ENCODE measurements around the gene ANKRD22. TPM values are rescaled to one million over a fixed set of nuclear protein-coding genes. Genes with fewer than 3 reads are reported as not detected.

The ANKRD22 gene
- total RNA-seq, 1 donor from 2014 or later: not detected

DNA sequence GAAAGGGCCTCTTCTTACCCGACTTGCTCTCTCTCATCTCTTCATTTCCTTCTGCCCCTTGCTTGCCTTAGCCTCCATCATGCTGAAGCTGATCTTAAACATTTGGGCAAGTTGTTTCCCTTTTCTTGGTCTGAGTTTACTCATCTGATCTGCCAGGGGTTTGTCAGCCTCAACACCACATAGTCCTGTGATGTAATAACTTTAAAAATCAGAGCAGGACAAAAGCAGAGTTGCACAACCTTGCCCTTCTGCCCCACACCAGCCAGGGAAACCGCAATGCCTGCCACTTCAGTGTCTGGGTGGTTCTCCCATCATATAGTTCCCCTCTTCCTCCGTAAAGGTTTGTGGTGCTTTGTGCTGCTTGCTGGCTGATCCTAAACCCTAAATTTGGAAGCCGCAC is 59.0 kb downstream of the ANKRD22 start:
- Mint-ChIP-seq H3K27ac (no peak overlapping the region), H3K27me3 (peaks cover 26% of the 10 kb centered on the region), H3K9me3 (peaks cover 5% of the 10 kb centered on the region), H3K4me3 (no peak overlapping the region), H3K36me3 (ENCODE audit: low read depth) (no peaks in the 10 kb centered on the region), H3K4me1 (peaks cover 24% of the 10 kb centered on the region)
- intact Hi-C loops (cut with micrococcal nuclease): loop anchor here (2.0 to 5.0 kb wide), 3 partner anchors 38 to 200 kb away; partner anchors contain the start of genes FAS and LIPK
- no peak for DNase-seq

DNA sequence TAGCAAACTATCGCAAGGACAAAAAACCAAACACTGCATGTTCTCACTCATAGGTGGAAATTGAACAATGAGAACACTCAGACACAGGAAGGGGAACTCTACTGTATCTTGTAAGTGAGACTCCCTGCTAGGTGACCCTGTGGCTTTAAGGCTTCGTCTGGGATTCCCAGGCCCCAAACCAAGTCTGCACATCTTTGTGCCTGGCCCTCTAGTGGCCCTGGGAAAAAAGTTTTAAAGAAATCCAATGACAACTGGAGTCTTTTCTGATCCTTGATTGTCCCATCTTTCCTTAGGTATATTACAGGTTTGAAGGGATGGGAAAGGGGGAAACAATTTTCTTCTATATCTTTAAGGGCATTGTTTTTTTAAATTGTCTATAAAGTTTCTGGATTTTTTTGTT is 59.7 kb downstream of the ANKRD22 start:
- H3K4me1 Mint-ChIP-seq: peaks cover 24% of the 10 kb centered on the region
- no peak for DNase-seq
- no peak overlapping the region for H3K27ac Mint-ChIP-seq
- H3K36me3 Mint-ChIP-seq (ENCODE audit: low read depth): no peaks in the 10 kb centered on the region
- intact Hi-C loops (cut with micrococcal nuclease): loop anchor here (2.0 to 5.0 kb wide), 3 partner anchors 37 to 200 kb away; partner anchors contain the start of genes FAS and LIPK
- peaks cover 21% of the 10 kb centered on the region for H3K27me3 Mint-ChIP-seq
- H3K9me3 Mint-ChIP-seq: peaks cover 5% of the 10 kb centered on the region
- H3K4me3 Mint-ChIP-seq: no peak overlapping the region

DNA sequence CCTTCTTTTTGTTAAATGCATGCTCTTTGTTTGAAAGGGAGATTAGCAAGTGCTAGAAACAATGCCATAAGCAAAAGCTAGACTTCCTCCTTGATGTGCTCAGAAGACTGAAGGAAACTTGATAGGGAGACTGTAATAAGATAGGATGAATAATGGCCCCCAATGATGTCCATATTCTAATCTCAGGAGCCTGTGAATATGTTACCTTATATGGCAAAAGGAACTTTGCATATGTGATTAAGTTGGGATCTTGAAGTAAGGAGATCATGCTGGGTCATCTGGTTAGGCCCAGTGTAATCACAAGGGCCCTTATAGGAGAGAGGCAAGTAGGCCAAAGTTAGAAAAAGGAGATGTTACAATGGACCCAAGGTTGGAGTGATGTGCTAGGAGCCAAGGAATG is 62.7 kb downstream of the ANKRD22 start:
- no peaks in the 10 kb centered on the region for H3K36me3 Mint-ChIP-seq (ENCODE audit: low read depth)
- DNase-seq: no peak
- peaks cover 22% of the 10 kb centered on the region for H3K27me3 Mint-ChIP-seq
- H3K4me1 Mint-ChIP-seq: peaks cover 15% of the 10 kb centered on the region
- intact Hi-C loops (cut with micrococcal nuclease): no loop called here
- H3K27ac Mint-ChIP-seq: no peak overlapping the region
- H3K4me3 Mint-ChIP-seq: no peak overlapping the region
- H3K9me3 Mint-ChIP-seq: no peaks in the 10 kb centered on the region

DNA sequence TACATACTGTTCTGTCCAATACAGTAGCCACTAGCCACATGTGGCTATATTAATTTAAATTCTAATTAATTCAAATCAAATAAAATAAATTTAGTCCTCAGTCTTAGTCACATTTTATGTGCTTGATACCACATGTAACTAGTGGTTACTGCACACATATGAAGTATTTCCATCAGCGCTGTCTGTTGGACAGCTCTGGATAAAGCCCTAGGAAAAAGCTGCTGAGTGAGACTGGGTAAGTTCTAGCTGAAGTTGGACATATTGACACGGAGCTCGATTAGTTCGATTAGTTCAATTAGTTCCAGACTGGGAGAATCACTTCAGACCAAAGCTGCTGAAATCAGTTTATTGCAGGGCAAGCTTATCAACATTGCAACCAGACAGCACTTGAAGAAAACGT is 64.2 kb downstream of the ANKRD22 start:
- no peak for DNase-seq
- Mint-ChIP-seq H3K27me3 (peaks cover 27% of the 10 kb centered on the region), H3K9me3 (no peaks in the 10 kb centered on the region), H3K27ac (no peak overlapping the region), H3K4me3 (no peak overlapping the region), H3K36me3 (ENCODE audit: low read depth) (no peaks in the 10 kb centered on the region), H3K4me1 (peaks cover 7% of the 10 kb centered on the region)
- intact Hi-C loops (cut with micrococcal nuclease): no loop called here

DNA sequence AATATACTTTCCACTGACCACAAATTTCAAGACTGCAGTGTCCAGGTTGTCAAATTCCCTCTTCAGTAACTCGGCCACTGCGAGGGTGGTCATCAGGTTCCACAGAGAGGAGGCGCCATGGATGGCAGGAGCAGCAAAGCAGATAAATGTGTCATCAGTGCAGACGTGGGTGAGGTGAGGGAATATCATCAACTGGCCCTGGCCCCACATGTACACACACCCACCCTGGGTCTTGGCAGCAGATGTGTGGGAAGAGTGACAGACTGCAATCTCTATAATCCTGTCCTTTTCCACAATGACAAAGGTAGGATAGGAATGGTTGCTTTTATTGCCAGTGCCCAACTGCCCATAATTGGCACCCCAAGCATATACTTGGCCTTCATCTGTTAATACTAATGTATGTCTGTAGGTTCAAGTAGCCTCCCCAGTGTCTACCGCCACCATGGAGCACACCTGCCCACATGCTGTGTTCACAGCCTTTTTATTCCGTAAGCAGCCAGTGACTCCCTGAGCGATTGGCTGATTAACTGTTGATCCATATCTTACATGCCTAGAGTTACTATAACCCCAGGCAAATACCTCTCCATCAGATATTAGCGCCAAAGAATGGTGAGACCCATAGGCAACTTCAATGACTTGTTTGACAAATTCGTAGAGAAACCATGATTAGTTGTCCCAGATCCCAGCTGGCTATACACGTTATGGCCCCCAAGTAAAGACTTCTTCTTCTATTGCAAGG is 65.4 kb downstream of the ANKRD22 start:
- H3K27me3 Mint-ChIP-seq: peaks cover 33% of the 10 kb centered on the region
- H3K27ac Mint-ChIP-seq: no peak overlapping the region
- intact Hi-C loops (cut with micrococcal nuclease): no loop called here
- peaks cover 4% of the 10 kb centered on the region for H3K4me1 Mint-ChIP-seq
- no peaks in the 10 kb centered on the region for H3K9me3 Mint-ChIP-seq
- no peak for DNase-seq
- H3K36me3 Mint-ChIP-seq (ENCODE audit: low read depth): no peaks in the 10 kb centered on the region
- no peak overlapping the region for H3K4me3 Mint-ChIP-seq

DNA sequence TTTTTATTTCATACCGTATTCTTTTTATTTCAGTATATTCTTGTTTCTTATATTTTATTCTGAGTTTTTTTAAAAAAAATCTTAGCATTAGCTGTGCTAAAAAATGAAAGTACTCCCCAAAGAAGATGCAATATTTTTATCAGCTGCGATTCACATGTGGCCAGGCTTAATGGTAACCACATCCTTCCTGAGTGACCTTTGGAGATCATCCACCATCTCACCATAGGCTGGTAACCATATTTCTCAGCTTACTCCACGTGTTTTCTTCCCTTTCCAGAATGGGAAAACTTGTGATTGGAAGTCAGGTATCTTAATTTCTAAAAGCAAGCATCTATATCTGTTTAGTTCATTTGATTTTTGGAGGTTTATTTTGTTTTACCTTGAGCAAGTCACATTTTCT is 67.9 kb downstream of the ANKRD22 start:
- Mint-ChIP-seq H3K4me1 (peaks cover 4% of the 10 kb centered on the region), H3K36me3 (ENCODE audit: low read depth) (no peaks in the 10 kb centered on the region), H3K4me3 (no peak overlapping the region), H3K27me3 (peaks cover 38% of the 10 kb centered on the region), H3K27ac (no peak overlapping the region), H3K9me3 (no peaks in the 10 kb centered on the region)
- DNase-seq: no peak
- intact Hi-C loops (cut with micrococcal nuclease): no loop called here

DNA sequence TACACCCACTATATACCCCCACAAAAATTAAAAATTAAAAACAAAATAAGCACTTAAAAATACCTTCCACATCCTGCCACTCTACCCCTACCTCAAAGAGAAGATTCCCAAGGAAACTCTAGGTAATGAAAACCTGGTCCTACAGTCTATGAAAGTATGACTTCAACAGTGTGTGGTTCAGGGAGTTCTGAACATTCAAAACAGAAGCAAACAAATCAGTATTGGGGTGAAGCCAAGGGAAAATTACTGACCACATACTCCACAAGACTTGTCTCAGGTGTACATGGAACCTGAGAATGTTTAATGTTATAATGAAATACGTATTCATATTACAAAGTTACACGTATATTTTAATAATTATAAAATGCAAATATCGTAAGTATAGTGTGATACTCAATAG is 69.4 kb downstream of the ANKRD22 start:
- intact Hi-C loops (cut with micrococcal nuclease): no loop called here
- Mint-ChIP-seq H3K36me3 (ENCODE audit: low read depth) (no peaks in the 10 kb centered on the region), H3K4me1 (peaks cover 4% of the 10 kb centered on the region), H3K4me3 (no peak overlapping the region), H3K27me3 (peaks cover 40% of the 10 kb centered on the region), H3K9me3 (no peaks in the 10 kb centered on the region), H3K27ac (no peak overlapping the region)
- DNase-seq: no peak

DNA sequence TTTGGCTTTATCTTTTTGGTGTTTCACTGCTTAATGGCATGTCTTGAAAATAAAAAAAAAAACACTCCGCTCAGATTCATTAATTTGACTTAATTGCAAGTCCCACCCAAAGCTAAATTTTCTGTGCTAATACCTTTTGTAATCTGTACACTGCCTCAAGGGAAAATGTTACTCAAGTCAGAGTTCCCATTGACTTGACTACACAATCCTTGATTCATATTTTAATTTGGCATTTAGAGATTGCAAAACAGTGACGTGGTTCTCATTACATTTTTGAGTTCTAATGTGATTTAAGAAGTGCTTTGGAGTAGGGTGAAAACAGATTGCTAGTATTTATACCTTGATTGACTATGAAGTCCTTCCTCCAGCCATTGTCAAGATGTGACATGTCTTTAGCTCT is 70.4 kb downstream of the ANKRD22 start:
- no peak overlapping the region for H3K4me3 Mint-ChIP-seq
- no peaks in the 10 kb centered on the region for H3K9me3 Mint-ChIP-seq
- H3K27ac Mint-ChIP-seq: no peak overlapping the region
- intact Hi-C loops (cut with micrococcal nuclease): no loop called here
- peaks cover 39% of the 10 kb centered on the region for H3K27me3 Mint-ChIP-seq
- no peak for DNase-seq
- peaks cover 4% of the 10 kb centered on the region for H3K4me1 Mint-ChIP-seq
- H3K36me3 Mint-ChIP-seq (ENCODE audit: low read depth): no peaks in the 10 kb centered on the region

Other genes starting within 250 kb of the ANKRD22 start
- gene LIPF, start 187.4 kb downstream of the ANKRD22 start, total RNA-seq: not detected in 2 replicates
- not detected in 2 replicates for gene LIPK, start 145.6 kb downstream of the ANKRD22 start, total RNA-seq
- gene LIPN, start 91.8 kb downstream of the ANKRD22 start, total RNA-seq: not detected in 2 replicates
- not detected in 2 replicates for gene LIPM, start 49.1 kb downstream of the ANKRD22 start, total RNA-seq
- gene STAMBPL1, start 28.4 kb upstream of the ANKRD22 start, total RNA-seq: 41.9 and 43.5 TPM in 2 replicates
- 8.8 and 8.9 TPM in 2 replicates for gene ACTA2, start 100.9 kb upstream of the ANKRD22 start, total RNA-seq
- 29.9 and 31.1 TPM in 2 replicates for gene FAS, start 139.0 kb upstream of the ANKRD22 start, total RNA-seq